Fibroblast of lung (primary cell): ENCODE data around the gene ZBTB1. TPM values are rescaled to one million over a fixed set of nuclear protein-coding genes. Genes with fewer than 3 reads are reported as not detected.

Experiments used
- DNase-seq, 2 donors: peaks; one replicate each; pipeline versions ENCODE4 v3.0.0 to v3.0.0-alpha.2; 2010; ENCODE audit warnings: low read depth in 2 of 2
- H2AFZ ChIP-seq: 2 replicates; pipeline ENCODE4 v1.5.1; 2012; ENCODE audit warnings: low read length, control low read depth, inconsistent platforms
- H3K27ac ChIP-seq: 2 replicates; pipeline ENCODE4 v1.5.1; 2011; ENCODE audit warnings: low read length, control low read depth; ENCODE audit not compliant: insufficient read depth
- H3K27me3 ChIP-seq: 2 replicates; pipeline ENCODE4 v1.5.1; 2011; ENCODE audit warnings: mild to moderate bottlenecking, low read length; ENCODE audit not compliant: control insufficient read depth, insufficient read depth
- H3K36me3 ChIP-seq: 2 replicates; pipeline ENCODE4 v1.5.1; 2011; ENCODE audit warnings: low read length; ENCODE audit not compliant: control insufficient read depth, insufficient read depth
- H3K4me1 ChIP-seq: 2 replicates; pipeline ENCODE4 v1.5.1; 2011; ENCODE audit warnings: low read length; ENCODE audit not compliant: control insufficient read depth, insufficient read depth; ENCODE audit errors: extremely low read depth
- H3K4me2 ChIP-seq: 2 replicates; pipeline ENCODE4 v1.5.1; 2011; ENCODE audit warnings: low read length, control low read depth; ENCODE audit not compliant: insufficient read depth; ENCODE audit errors: extremely low read depth
- H3K4me3 ChIP-seq, 4 experiments: fragments of 200-600 bp in 1 of 4; sonication (generic) in 1 of 4; replicated peaks in 1 of 4; 2 replicates each; pipeline ENCODE4 v1.5.1; 2011 to 2016; ENCODE audit warnings: low read length in 4 of 4, low read depth in 3 of 4, mild to moderate bottlenecking in 3 of 4, control low read depth in 2 of 4, inconsistent platforms in 1 of 4, mixed read lengths in 1 of 4; ENCODE audit not compliant: insufficient read depth in 1 of 4; ENCODE audit errors: control extremely low read depth in 1 of 4
- H3K79me2 ChIP-seq: 2 replicates; pipeline ENCODE4 v1.5.1; 2012; ENCODE audit warnings: mild to moderate bottlenecking, low read length, inconsistent platforms; ENCODE audit not compliant: control insufficient read depth, insufficient read depth
- H3K9ac ChIP-seq: 2 replicates; pipeline ENCODE4 v1.5.1; 2011; ENCODE audit warnings: mild to moderate bottlenecking, low read length, control low read depth; ENCODE audit not compliant: insufficient read depth
- H3K9me3 ChIP-seq: 2 replicates; pipeline ENCODE4 v1.5.1; 2012; ENCODE audit warnings: low read depth, low read length; ENCODE audit not compliant: control insufficient read depth, insufficient read depth
- H4K20me1 ChIP-seq: 2 replicates; pipeline ENCODE4 v1.5.1; 2011; ENCODE audit warnings: low read length; ENCODE audit not compliant: control insufficient read depth, insufficient read depth; ENCODE audit errors: extremely low read depth
- EZH2 ChIP-seq: IDR thresholded peaks from 2 replicates; pipeline ENCODE4 v1.5.1; 2012; ENCODE audit warnings: low read length, control low read depth, mild to moderate bottlenecking; ENCODE audit errors: missing control alignments
- polyA plus RNA-seq, 2 donors: library from polyadenylated mRNA; depleted of rRNA in 1 of 2; stranded (reverse) in 1 of 2; unstranded in 1 of 2; fragments of >200 nt; gene quantifications; 2 replicates each; pipeline ENCODE4 v1.2.1, GENCODE V29; 2011 to 2012; ENCODE audit warnings: missing spikeins in 1 of 2
- total RNA-seq: library from RNA; depleted of rRNA; stranded (reverse); fragments of >200 nt; gene quantifications from 2 replicates; pipeline ENCODE4 v1.2.1, GENCODE V29; 2014
- TF ChIP-seq, protein P1 (sequence below), 2 donors: IDR thresholded peaks in 1 of 2; conservative IDR thresholded peaks in 1 of 2; 1 replicate in 1 of 2; 2 replicates in 1 of 2; pipeline ENCODE4 v1.5.1; 2011 to 2012; ENCODE audit warnings: low read length in 2 of 2, control low read depth in 1 of 2, inconsistent platforms in 1 of 2, low read depth in 1 of 2, mild to moderate bottlenecking in 1 of 2

ZBTB1 gene
- total and polyA plus RNA-seq, 2 donors (not counting 1 experiment from before 2014, with no cell fraction given) = 39.1 to 40.5 TPM

DNA sequence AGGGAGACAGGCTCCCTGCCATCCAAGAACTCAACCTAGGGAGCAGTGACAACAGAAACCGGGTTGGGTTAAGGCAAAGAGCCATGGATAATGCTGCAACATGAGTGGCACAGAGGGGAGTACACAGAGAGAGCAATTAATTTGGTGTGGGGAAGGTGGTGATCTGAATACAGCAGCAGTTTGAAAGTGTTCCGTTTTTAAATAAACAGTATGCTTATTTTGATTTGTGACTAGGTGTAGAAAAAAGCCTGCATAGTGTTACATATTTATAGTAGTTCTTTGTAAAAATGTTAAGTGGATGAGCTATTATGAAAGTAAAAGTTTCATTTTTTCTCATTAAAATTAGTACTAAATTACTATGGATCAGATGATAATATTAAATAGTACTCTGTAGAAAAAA is 30.5 kb upstream of the ZBTB1 start:
- H3K27me3 ChIP-seq = no peaks in the 10 kb centered on the region
- H4K20me1 ChIP-seq = no peaks in the 10 kb centered on the region
- TF ChIP-seq, protein P1, sequence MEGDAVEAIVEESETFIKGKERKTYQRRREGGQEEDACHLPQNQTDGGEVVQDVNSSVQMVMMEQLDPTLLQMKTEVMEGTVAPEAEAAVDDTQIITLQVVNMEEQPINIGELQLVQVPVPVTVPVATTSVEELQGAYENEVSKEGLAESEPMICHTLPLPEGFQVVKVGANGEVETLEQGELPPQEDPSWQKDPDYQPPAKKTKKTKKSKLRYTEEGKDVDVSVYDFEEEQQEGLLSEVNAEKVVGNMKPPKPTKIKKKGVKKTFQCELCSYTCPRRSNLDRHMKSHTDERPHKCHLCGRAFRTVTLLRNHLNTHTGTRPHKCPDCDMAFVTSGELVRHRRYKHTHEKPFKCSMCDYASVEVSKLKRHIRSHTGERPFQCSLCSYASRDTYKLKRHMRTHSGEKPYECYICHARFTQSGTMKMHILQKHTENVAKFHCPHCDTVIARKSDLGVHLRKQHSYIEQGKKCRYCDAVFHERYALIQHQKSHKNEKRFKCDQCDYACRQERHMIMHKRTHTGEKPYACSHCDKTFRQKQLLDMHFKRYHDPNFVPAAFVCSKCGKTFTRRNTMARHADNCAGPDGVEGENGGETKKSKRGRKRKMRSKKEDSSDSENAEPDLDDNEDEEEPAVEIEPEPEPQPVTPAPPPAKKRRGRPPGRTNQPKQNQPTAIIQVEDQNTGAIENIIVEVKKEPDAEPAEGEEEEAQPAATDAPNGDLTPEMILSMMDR (conservative IDR thresholded peaks at IDR 0.05 in 1 of 2, IDR thresholded peaks at IDR 0.05 in 1 of 2; ENCODE audit: low read depth in 1 of 2, low read length in 2 of 2) = no peak
- TF ChIP-seq EZH2 = no peak
- H3K4me1 ChIP-seq = no peaks in the 10 kb centered on the region
- H3K27ac ChIP-seq = no peak overlapping the region
- DNase-seq = no peak
- H3K4me3 ChIP-seq = no peak overlapping the region
- no peak overlapping the region for H3K9ac ChIP-seq
- no peak overlapping the region for H2AFZ ChIP-seq
- H3K4me2 ChIP-seq = no peak overlapping the region
- H3K9me3 ChIP-seq = no peaks in the 10 kb centered on the region
- no peaks in the 10 kb centered on the region for H3K79me2 ChIP-seq
- no peaks in the 10 kb centered on the region for H3K36me3 ChIP-seq

DNA sequence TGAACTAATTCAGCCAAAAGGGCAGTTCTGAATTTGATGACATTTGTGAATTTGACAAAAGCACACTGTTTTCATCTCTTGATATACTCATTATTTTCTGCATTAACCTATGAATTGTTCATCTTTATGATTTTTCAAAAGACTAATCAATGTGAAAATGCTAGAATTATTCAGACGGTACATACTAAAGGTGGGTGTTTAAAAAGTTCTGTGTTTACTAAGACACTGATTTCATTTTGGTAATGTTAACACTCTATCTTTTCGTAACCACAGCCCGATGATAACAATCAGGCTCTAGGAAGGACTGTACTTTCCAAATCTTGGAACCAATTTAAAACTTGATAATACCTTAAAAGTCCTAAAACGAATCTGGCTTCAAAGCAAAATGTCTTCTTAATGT is 29.9 kb upstream of the ZBTB1 start:
- Histone ChIP-seq H3K9ac (no peak overlapping the region), H3K4me1 (no peaks in the 10 kb centered on the region), H3K27ac (no peak overlapping the region), H3K36me3 (no peaks in the 10 kb centered on the region), H3K9me3 (no peaks in the 10 kb centered on the region), H3K27me3 (no peaks in the 10 kb centered on the region), H3K4me3 (no peak overlapping the region), H2AFZ (no peak overlapping the region), H3K4me2 (no peak overlapping the region), H4K20me1 (no peaks in the 10 kb centered on the region), H3K79me2 (no peaks in the 10 kb centered on the region)
- DNase-seq = no peak
- TF ChIP-seq EZH2 = no peak
- TF ChIP-seq, protein P1 (conservative IDR thresholded peaks at IDR 0.05 in 1 of 2, IDR thresholded peaks at IDR 0.05 in 1 of 2; ENCODE audit: low read depth in 1 of 2, low read length in 2 of 2) = no peak

DNA sequence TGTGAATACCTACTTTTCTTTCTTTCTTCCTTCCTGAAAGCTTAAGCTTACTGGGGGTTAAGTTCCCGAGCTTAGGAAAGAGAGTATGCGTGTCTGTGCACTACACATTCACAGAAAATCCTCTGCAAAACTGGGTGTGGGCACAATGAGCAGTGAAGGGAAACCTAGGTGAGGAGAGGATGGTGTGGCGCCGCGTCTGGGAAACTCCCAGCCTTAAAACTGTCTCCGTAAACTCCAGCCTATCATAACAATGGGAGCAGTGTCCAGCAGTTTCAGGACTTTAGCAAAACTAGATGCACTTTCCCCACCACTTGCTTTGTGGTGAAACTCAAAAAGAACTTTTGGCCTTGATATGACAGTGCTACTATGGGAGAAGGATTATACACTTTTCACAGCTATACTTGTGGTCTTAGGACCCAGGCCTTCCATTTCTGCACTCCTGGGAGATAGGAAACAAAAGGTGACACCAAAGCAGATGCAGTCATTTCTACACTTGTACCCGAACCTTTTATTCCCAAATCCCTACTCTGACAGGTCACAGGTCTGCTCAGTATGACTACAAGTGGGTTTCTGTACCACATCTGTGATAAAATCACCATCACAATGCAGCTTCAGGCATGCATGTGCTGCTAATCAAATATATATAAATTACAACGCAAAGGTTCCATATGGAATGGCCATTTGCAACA is 28.8 kb upstream of the ZBTB1 start:
- Histone ChIP-seq H3K36me3 (no peaks in the 10 kb centered on the region), H3K27me3 (no peaks in the 10 kb centered on the region), H3K27ac (no peak overlapping the region), H2AFZ (no peak overlapping the region), H4K20me1 (no peaks in the 10 kb centered on the region), H3K4me3 (no peak overlapping the region), H3K4me1 (no peaks in the 10 kb centered on the region), H3K79me2 (no peaks in the 10 kb centered on the region), H3K9me3 (no peaks in the 10 kb centered on the region), H3K4me2 (no peak overlapping the region), H3K9ac (no peak overlapping the region)
- no peak for DNase-seq
- TF ChIP-seq, protein P1 (conservative IDR thresholded peaks at IDR 0.05 in 1 of 2, IDR thresholded peaks at IDR 0.05 in 1 of 2; ENCODE audit: low read depth in 1 of 2, low read length in 2 of 2) = no peak
- TF ChIP-seq EZH2 = no peak
